GM23338 (cell line): Measurements from ENCODE around the gene CERT1. TPM values are rescaled to one million over a fixed set of nuclear protein-coding genes. Genes with fewer than 3 reads are reported as not detected.

Experiments used
- ATAC-seq: fragments of 200-7000 bp; cut with Tn5 transposase; 3 replicates; pipeline ENCODE4 v1.9.1; 2020
- DNase-seq: peaks from one replicate; pipeline ENCODE4 v3.0.0-alpha.2; 2015; ENCODE audit warnings: low spot score
- H2AFZ ChIP-seq: fragments of 200-600 bp; sonication (generic); 2 replicates; pipeline ENCODE4 v1.8.0; 2016; ENCODE audit warnings: antibody characterized with exemption, mild to moderate bottlenecking, moderate library complexity
- H3F3A ChIP-seq: fragments of 200-600 bp; sonication (generic); replicated peaks from 2 replicates; pipeline ENCODE4 v1.8.0; 2017; ENCODE audit warnings: antibody characterized with exemption, mixed run types, low read depth
- H3K27ac ChIP-seq: fragments of 200-600 bp; sonication (generic); 2 replicates; pipeline ENCODE4 v1.6.1; 2016; ENCODE audit warnings: low read depth
- H3K27me3 ChIP-seq: fragments of 200-600 bp; sonication (generic); 2 replicates; pipeline ENCODE4 v1.8.0; 2016; ENCODE audit warnings: mild to moderate bottlenecking, mixed run types, moderate library complexity; ENCODE audit not compliant: insufficient read depth
- H3K36me3 ChIP-seq: fragments of 200-600 bp; sonication (generic); 2 replicates; pipeline ENCODE4 v1.8.0; 2016; ENCODE audit warnings: mild to moderate bottlenecking; ENCODE audit not compliant: insufficient read depth
- H3K4me1 ChIP-seq: fragments of 200-600 bp; sonication (generic); 2 replicates; pipeline ENCODE4 v1.8.0; 2016; ENCODE audit warnings: mild to moderate bottlenecking, moderate library complexity; ENCODE audit not compliant: insufficient read depth
- H3K4me2 ChIP-seq: fragments of 200-600 bp; sonication (generic); 2 replicates; pipeline ENCODE4 v1.7.1; 2017; ENCODE audit warnings: mixed run types
- H3K4me3 ChIP-seq: fragments of 200-600 bp; sonication (generic); 2 replicates; pipeline ENCODE4 v1.6.1; 2016; ENCODE audit warnings: mixed run types
- H3K79me2 ChIP-seq: fragments of 200-600 bp; sonication (generic); replicated peaks from 2 replicates; pipeline ENCODE4 v1.8.0; 2017; ENCODE audit warnings: mild to moderate bottlenecking; ENCODE audit not compliant: insufficient read depth
- H3K9me2 ChIP-seq: fragments of 200-600 bp; sonication (generic); 2 replicates; pipeline ENCODE4 v1.8.0; 2017; ENCODE audit not compliant: insufficient read depth
- H4K20me1 ChIP-seq: fragments of 200-600 bp; sonication (generic); replicated peaks from 2 replicates; pipeline ENCODE4 v1.8.0; 2017; ENCODE audit warnings: mild to moderate bottlenecking; ENCODE audit not compliant: insufficient read depth
- H3K27ac Mint-ChIP-seq: 2 replicates; pipeline ENCODE4 v1.8.0; 2020; ENCODE audit warnings: inconsistent platforms, mild to moderate bottlenecking, moderate library complexity, mixed read lengths
- H3K27me3 Mint-ChIP-seq: 3 replicates; pipeline ENCODE4 v1.8.0; 2022; ENCODE audit warnings: low read depth, mild to moderate bottlenecking, moderate library complexity, mixed read lengths, inconsistent platforms; ENCODE audit not compliant: insufficient read depth, poor library complexity
- H3K36me3 Mint-ChIP-seq: 3 replicates; pipeline ENCODE4 v1.8.0; 2021; ENCODE audit warnings: low read depth, mild to moderate bottlenecking, inconsistent platforms, moderate library complexity, mixed read lengths
- H3K4me1 Mint-ChIP-seq: 3 replicates; pipeline ENCODE4 v1.8.0; 2020; ENCODE audit warnings: mild to moderate bottlenecking, inconsistent platforms, mixed read lengths
- H3K4me3 Mint-ChIP-seq: 3 replicates; pipeline ENCODE4 v1.8.0; 2021; ENCODE audit warnings: moderate library complexity, mild to moderate bottlenecking, inconsistent platforms, mixed read lengths
- H3K9me3 Mint-ChIP-seq: 3 replicates; pipeline ENCODE4 v1.8.0; 2020; ENCODE audit warnings: moderate library complexity, mild to moderate bottlenecking, inconsistent platforms, mixed read lengths
- CREB1 ChIP-seq: fragments of 250-450 bp; sonication (Bioruptor Pico); IDR thresholded peaks from 2 replicates; pipeline ENCODE4 v1.5.0; 2020; ENCODE audit warnings: low read depth, mild to moderate bottlenecking, moderate library complexity
- EZH2 ChIP-seq: fragments of 200-600 bp; sonication (generic); IDR thresholded peaks from one replicate; pipeline ENCODE4 v1.8.0; 2017; ENCODE audit warnings: antibody characterized with exemption, mild to moderate bottlenecking, low read depth; ENCODE audit not compliant: unreplicated experiment
- EZH2phosphoT487 ChIP-seq: fragments of 200-600 bp; sonication (generic); IDR thresholded peaks from one replicate; pipeline ENCODE4 v1.8.1; 2018; ENCODE audit warnings: antibody characterized with exemption; ENCODE audit not compliant: unreplicated experiment
- JUNB ChIP-seq: IDR thresholded peaks from one replicate; pipeline ENCODE4 v1.6.1; 2016; ENCODE audit warnings: antibody characterized with exemption; ENCODE audit not compliant: unreplicated experiment
- NANOG ChIP-seq: IDR thresholded peaks from 2 replicates; pipeline ENCODE4 v1.6.1; 2016; ENCODE audit warnings: antibody characterized with exemption, borderline replicate concordance
- POLR2AphosphoS5 ChIP-seq: IDR thresholded peaks from 2 replicates; pipeline ENCODE4 v1.6.1; 2016; ENCODE audit warnings: antibody characterized with exemption, low read depth
- REST ChIP-seq: IDR thresholded peaks from one replicate; pipeline ENCODE4 v1.6.1; 2018; ENCODE audit warnings: antibody characterized with exemption; ENCODE audit not compliant: unreplicated experiment
- STAT1 ChIP-seq: IDR thresholded peaks from one replicate; pipeline ENCODE4 v1.6.1; 2016; ENCODE audit warnings: antibody characterized with exemption; ENCODE audit not compliant: unreplicated experiment
- ZNF114 ChIP-seq: fragments of 250-450 bp; sonication (Bioruptor Pico); IDR thresholded peaks from 2 replicates; pipeline ENCODE4 v1.5.0; 2020; ENCODE audit warnings: mild to moderate bottlenecking, moderate library complexity
- ZNF331 ChIP-seq: fragments of 250-450 bp; sonication (Bioruptor Pico); IDR thresholded peaks from 2 replicates; pipeline ENCODE4 v1.5.0; 2020; ENCODE audit warnings: low read depth, mild to moderate bottlenecking, moderate library complexity
- polyA plus RNA-seq: library from polyadenylated mRNA; unstranded; fragments of >200 nt; fragmentation: Nextera tagmentation; extraction: Ambion mirVana; gene quantifications from 2 replicates; pipeline ENCODE4 v1.2.1, GENCODE V29; 2016
- total RNA-seq: library from RNA; depleted of rRNA; stranded (reverse); fragments of >200 nt; shearing (Covaris generic); gene quantifications from 2 replicates; pipeline ENCODE4 v1.2.3, GENCODE V29; 2014
- TF ChIP-seq, protein P1 (sequence below): fragments of 250-450 bp; sonication (Bioruptor Pico); IDR thresholded peaks from 2 replicates; pipeline ENCODE4 v1.5.0; 2020; ENCODE audit warnings: mild to moderate bottlenecking, moderate library complexity
- TF ChIP-seq, protein P2 (sequence below), 2 experiments: fragments of 200-600 bp in 1 of 2; sonication (generic) in 1 of 2; conservative IDR thresholded peaks; 2 replicates each; pipeline versions ENCODE4 v1.5.1 to v1.6.1; 2016 to 2017; ENCODE audit warnings: antibody characterized with exemption in 2 of 2, low read depth in 2 of 2, mild to moderate bottlenecking in 2 of 2, moderate library complexity in 1 of 2
- TF ChIP-seq, protein P3 (sequence below): IDR thresholded peaks from 2 replicates; pipeline ENCODE4 v1.6.1; 2016; ENCODE audit warnings: antibody characterized with exemption

CERT1 gene
- total and polyA plus RNA-seq, 2 experiments from 2014 or later: 36.5 to 40.7 TPM

GRCh38 chr5:75536147-75536546, 24.7 kb upstream of the CERT1 start:
- Mint-ChIP-seq H3K27ac (no peak overlapping the region), H3K4me1 (peaks cover 8% of the 10 kb centered on the region; the same call in 2 of the 3 replicates), H3K36me3 (peaks cover 17% of the 10 kb centered on the region; the same call in 2 of the 3 replicates), H3K4me3 (no peak overlapping the region), H3K9me3 (peaks cover 17% of the 10 kb centered on the region; the same call in 2 of the 3 replicates), H3K27me3 (peaks cover 1% of the 10 kb centered on the region)
- no peak overlapping the region for H3K4me2 ChIP-seq
- H4K20me1 ChIP-seq: peaks cover 9% of the 10 kb centered on the region; the same call in 1 of the 2 replicates
- H3K79me2 ChIP-seq: peaks cover 26% of the 10 kb centered on the region
- no peaks in the 10 kb centered on the region for H3K4me1 ChIP-seq
- H3K4me3 ChIP-seq: no peak overlapping the region
- no peaks in the 10 kb centered on the region for H3K36me3 ChIP-seq
- DNase-seq: no peak
- no peak overlapping the region for H3K27ac ChIP-seq
- no peaks in the 10 kb centered on the region for H3K27me3 ChIP-seq
- TF ChIP-seq STAT1 (no peak), EZH2 (no peak), ZNF114 (CRISPR knock-in tag) (no peak), JUNB (no peak), POLR2AphosphoS5 (no peak), EZH2phosphoT487 (no peak), REST (no peak), NANOG (no peak), CREB1 (CRISPR knock-in tag) (no peak), ZNF331 (CRISPR knock-in tag) (no peak)
- TF ChIP-seq, protein P1, sequence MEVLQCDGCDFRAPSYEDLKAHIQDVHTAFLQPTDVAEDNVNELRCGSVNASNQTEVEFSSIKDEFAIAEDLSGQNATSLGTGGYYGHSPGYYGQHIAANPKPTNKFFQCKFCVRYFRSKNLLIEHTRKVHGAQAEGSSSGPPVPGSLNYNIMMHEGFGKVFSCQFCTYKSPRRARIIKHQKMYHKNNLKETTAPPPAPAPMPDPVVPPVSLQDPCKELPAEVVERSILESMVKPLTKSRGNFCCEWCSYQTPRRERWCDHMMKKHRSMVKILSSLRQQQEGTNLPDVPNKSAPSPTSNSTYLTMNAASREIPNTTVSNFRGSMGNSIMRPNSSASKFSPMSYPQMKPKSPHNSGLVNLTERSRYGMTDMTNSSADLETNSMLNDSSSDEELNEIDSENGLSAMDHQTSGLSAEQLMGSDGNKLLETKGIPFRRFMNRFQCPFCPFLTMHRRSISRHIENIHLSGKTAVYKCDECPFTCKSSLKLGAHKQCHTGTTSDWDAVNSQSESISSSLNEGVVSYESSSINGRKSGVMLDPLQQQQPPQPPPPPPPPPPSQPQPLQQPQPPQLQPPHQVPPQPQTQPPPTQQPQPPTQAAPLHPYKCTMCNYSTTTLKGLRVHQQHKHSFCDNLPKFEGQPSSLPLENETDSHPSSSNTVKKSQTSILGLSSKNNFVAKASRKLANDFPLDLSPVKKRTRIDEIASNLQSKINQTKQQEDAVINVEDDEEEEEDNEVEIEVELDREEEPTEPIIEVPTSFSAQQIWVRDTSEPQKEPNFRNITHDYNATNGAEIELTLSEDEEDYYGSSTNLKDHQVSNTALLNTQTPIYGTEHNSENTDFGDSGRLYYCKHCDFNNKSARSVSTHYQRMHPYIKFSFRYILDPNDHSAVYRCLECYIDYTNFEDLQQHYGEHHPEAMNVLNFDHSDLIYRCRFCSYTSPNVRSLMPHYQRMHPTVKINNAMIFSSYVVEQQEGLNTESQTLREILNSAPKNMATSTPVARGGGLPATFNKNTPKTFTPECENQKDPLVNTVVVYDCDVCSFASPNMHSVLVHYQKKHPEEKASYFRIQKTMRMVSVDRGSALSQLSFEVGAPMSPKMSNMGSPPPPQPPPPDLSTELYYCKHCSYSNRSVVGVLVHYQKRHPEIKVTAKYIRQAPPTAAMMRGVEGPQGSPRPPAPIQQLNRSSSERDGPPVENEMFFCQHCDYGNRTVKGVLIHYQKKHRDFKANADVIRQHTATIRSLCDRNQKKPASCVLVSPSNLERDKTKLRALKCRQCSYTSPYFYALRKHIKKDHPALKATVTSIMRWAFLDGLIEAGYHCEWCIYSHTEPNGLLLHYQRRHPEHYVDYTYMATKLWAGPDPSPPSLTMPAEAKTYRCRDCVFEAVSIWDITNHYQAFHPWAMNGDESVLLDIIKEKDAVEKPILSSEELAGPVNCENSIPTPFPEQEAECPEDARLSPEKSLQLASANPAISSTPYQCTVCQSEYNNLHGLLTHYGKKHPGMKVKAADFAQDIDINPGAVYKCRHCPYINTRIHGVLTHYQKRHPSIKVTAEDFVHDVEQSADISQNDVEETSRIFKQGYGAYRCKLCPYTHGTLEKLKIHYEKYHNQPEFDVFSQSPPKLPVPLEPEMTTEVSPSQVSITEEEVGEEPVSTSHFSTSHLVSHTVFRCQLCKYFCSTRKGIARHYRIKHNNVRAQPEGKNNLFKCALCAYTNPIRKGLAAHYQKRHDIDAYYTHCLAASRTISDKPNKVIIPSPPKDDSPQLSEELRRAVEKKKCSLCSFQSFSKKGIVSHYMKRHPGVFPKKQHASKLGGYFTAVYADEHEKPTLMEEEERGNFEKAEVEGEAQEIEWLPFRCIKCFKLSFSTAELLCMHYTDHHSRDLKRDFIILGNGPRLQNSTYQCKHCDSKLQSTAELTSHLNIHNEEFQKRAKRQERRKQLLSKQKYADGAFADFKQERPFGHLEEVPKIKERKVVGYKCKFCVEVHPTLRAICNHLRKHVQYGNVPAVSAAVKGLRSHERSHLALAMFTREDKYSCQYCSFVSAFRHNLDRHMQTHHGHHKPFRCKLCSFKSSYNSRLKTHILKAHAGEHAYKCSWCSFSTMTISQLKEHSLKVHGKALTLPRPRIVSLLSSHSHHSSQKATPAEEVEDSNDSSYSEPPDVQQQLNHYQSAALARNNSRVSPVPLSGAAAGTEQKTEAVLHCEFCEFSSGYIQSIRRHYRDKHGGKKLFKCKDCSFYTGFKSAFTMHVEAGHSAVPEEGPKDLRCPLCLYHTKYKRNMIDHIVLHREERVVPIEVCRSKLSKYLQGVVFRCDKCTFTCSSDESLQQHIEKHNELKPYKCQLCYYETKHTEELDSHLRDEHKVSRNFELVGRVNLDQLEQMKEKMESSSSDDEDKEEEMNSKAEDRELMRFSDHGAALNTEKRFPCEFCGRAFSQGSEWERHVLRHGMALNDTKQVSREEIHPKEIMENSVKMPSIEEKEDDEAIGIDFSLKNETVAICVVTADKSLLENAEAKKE (CRISPR knock-in tag): no peak
- TF ChIP-seq, protein P2, sequence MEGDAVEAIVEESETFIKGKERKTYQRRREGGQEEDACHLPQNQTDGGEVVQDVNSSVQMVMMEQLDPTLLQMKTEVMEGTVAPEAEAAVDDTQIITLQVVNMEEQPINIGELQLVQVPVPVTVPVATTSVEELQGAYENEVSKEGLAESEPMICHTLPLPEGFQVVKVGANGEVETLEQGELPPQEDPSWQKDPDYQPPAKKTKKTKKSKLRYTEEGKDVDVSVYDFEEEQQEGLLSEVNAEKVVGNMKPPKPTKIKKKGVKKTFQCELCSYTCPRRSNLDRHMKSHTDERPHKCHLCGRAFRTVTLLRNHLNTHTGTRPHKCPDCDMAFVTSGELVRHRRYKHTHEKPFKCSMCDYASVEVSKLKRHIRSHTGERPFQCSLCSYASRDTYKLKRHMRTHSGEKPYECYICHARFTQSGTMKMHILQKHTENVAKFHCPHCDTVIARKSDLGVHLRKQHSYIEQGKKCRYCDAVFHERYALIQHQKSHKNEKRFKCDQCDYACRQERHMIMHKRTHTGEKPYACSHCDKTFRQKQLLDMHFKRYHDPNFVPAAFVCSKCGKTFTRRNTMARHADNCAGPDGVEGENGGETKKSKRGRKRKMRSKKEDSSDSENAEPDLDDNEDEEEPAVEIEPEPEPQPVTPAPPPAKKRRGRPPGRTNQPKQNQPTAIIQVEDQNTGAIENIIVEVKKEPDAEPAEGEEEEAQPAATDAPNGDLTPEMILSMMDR (conservative IDR thresholded peaks at IDR 0.05; ENCODE audit: low read depth in 2 of 2): no peak
- TF ChIP-seq, protein P3, sequence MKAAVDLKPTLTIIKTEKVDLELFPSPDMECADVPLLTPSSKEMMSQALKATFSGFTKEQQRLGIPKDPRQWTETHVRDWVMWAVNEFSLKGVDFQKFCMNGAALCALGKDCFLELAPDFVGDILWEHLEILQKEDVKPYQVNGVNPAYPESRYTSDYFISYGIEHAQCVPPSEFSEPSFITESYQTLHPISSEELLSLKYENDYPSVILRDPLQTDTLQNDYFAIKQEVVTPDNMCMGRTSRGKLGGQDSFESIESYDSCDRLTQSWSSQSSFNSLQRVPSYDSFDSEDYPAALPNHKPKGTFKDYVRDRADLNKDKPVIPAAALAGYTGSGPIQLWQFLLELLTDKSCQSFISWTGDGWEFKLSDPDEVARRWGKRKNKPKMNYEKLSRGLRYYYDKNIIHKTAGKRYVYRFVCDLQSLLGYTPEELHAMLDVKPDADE: no peak
- no peak overlapping the region for H2AFZ ChIP-seq
- no peaks in the 10 kb centered on the region for H3F3A ChIP-seq
- no peaks in the 10 kb centered on the region for H3K9me2 ChIP-seq
- no peak for ATAC-seq
